Activated naive CD4-positive, alpha-beta T cell treated with anti-CD3 and anti-CD28 coated beads, Interleukin-2, amount 50 U/mL, for 72 hours (primary cell): ENCODE results near the gene PROSER1. TPM values are rescaled to one million over a fixed set of nuclear protein-coding genes. Genes with fewer than 3 reads are reported as not detected.

Source experiments
- ATAC-seq, 2 donors: fragments of 150-1000 bp; cut with Tn5 transposase; 2 replicates each; pipeline ENCODE4 v1.10.0; 2021; ENCODE audit warnings: mild to moderate bottlenecking in 2 of 2, moderate library complexity in 2 of 2
- DNase-seq, 2 donors: peaks; one replicate each; pipeline ENCODE4 v3.0.0; 2021 to 2022; ENCODE audit warnings: low spot score in 2 of 2
- H3K27ac Mint-ChIP-seq, 2 donors: one replicate each; pipeline ENCODE4 v1.8.0; 2022; ENCODE audit warnings: mild to moderate bottlenecking in 2 of 2, mixed read lengths in 2 of 2
- H3K36me3 Mint-ChIP-seq, 2 donors: one replicate each; pipeline ENCODE4 v1.8.0; 2022; ENCODE audit warnings: mixed read lengths in 2 of 2
- H3K9me3 Mint-ChIP-seq, 2 donors: one replicate each; pipeline ENCODE4 v1.8.0; 2022; ENCODE audit warnings: mixed read lengths in 2 of 2
- total RNA-seq, 2 donors: library from RNA; stranded (reverse); gene quantifications; one replicate each; pipeline ENCODE4 v1.2.3, GENCODE V29; 2022

The PROSER1 gene
- total RNA-seq, 2 donors from 2014 or later: 58.0 to 68.6 TPM

DNA sequence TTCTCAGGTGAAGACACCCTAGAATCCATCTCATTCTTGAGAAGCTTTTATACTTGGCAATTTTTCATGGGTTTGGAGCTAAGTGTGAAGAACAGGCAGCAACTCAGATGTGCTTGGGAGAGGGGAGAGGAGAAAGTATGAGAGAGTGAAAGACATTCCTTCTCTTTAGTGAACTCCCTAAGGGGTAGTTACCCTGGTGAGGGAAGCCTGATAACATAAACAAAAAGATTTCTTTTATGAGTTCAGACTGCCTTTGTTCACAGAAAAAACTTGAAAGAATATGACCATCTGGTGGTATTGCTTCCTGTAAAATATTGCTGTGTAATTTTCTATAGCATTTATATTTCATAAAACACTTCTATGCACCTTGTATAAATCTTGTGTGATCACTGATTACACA is 47.2 kb downstream of the PROSER1 start, which contains the start of gene STOML3:
Gene STOML3 (minus strand): TSS at position 139 of the 400 bp plus-strand sequence. CDS start 110 bp downstream, at position 29.
- ATAC-seq (no peak), DNase-seq (no peak)
- no peak within 1 kb of the TSS for H3K27ac Mint-ChIP-seq
- no peaks in the 10 kb centered on the region for H3K36me3 Mint-ChIP-seq
- no peaks in the 10 kb centered on the region for H3K9me3 Mint-ChIP-seq

GRCh38 chr13:38981096-38981495 is 56.8 kb downstream of the PROSER1 start:
- H3K9me3 Mint-ChIP-seq: peaks cover 9 to 13% of the 10 kb centered on the region in 2 donors
- ATAC-seq (no peak), DNase-seq (no peak)
- no peak overlapping the region for H3K27ac Mint-ChIP-seq
- H3K36me3 Mint-ChIP-seq: peaks cover 7 to 12% of the 10 kb centered on the region in 2 donors

DNA sequence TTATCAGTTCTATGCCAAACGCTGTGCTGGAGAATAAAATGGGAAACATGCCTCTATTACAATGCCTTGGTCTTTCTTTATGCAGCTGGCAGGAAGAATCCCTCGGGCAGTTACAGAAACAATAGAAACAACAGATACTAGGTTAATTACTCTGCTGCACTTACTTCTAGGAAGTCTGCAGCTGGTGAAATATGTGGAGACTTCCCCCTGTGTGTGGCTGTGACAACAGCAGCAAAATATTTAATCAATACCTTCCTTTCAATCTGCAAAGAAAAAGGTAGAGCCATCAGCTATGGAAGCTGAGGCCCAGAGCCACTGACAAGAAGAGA is 57.2 kb downstream of the PROSER1 start:
- no peak for DNase-seq
- no peak overlapping the region for H3K27ac Mint-ChIP-seq
- ATAC-seq: no peak
- H3K9me3 Mint-ChIP-seq: peaks cover 9 to 13% of the 10 kb centered on the region in 2 donors
- H3K36me3 Mint-ChIP-seq: peaks cover 7 to 12% of the 10 kb centered on the region in 2 donors

GRCh38 chr13:38979891-38980749 is 57.8 kb downstream of the PROSER1 start:
- DNase-seq (no peak), ATAC-seq (no peak)
- Mint-ChIP-seq H3K36me3 (peaks cover 7 to 12% of the 10 kb centered on the region in 2 donors), H3K27ac (no peak overlapping the region), H3K9me3 (peaks cover 9 to 13% of the 10 kb centered on the region in 2 donors)

- ATAC-seq (no peak), DNase-seq (no peak)
- no peak overlapping the region for H3K27ac Mint-ChIP-seq
- H3K36me3 Mint-ChIP-seq: no peaks in the 10 kb centered on the region
- no peaks in the 10 kb centered on the region for H3K9me3 Mint-ChIP-seq
Measured at GRCh38 chr13:38970380-38971051, 67.4 kb downstream of the PROSER1 start.

DNA sequence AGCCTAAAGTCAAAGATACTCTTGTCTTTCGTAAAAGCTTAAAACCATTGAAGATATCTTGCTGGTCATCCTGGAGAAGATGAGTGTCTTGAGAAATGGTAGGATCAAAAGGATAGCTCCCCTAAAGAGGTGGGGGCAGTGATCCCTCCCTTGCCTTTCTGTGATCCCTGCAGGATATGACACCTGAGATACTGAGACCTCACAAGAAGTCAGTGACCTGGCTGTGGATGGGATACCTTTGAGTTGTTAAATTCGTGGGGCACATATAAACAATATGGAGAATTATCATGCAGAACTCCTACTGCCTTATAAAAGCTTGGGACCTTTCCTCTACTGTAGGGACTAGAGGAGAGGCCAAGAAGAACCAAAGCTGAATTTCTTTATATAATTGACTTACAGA is 68.7 kb downstream of the PROSER1 start:
- DNase-seq (no peak), ATAC-seq (no peak)
- Mint-ChIP-seq H3K36me3 (no peaks in the 10 kb centered on the region), H3K9me3 (no peaks in the 10 kb centered on the region), H3K27ac (no peak overlapping the region)

DNA sequence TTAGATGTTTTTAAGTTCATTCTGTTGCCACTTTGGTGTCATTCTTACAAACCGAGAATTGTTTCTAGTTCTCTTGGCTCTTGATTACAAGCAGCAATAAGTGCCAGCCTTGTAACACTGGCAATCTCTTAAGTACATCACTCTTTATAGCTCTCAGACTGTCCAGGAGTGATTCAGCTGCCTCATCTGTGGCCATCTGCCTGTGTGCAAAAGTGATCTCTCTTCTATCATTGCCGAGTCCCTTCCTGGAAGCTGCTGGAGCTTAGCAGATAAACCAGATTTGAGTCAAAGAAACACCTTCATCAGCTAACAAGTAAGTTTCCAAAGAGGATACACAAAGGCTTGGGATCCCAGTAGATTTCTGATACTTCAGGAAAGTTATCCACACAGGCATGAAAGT is 70.4 kb downstream of the PROSER1 start:
- Mint-ChIP-seq H3K27ac (no peak overlapping the region), H3K36me3 (no peaks in the 10 kb centered on the region), H3K9me3 (no peaks in the 10 kb centered on the region)
- ATAC-seq (no peak), DNase-seq (no peak)

- DNase-seq (no peak), ATAC-seq (no peak)
- Mint-ChIP-seq H3K9me3 (no peaks in the 10 kb centered on the region), H3K36me3 (no peaks in the 10 kb centered on the region), H3K27ac (no peak overlapping the region)
Measured at GRCh38 chr13:38965281-38965680, 72.6 kb downstream of the PROSER1 start.

DNA sequence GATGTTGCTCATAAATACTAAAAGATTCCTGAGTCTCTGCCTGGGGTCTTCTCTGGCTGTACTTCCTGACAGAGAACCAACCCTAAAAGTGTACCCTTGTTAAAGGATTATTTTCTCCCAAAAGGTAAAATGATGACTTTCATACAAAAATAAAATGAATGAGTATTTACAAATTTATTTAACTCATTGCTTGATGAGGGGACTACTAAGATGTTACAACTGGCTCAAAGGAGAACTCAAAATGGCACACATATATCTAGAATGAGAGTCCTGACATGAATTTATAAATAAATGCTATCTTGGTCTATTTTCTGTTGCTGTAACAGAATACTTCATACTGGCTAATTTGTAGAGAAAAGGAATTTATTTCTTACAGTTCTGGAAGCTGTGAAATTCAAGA is 77.7 kb downstream of the PROSER1 start:
- DNase-seq (no peak), ATAC-seq (no peak)
- H3K36me3 Mint-ChIP-seq: no peaks in the 10 kb centered on the region
- H3K9me3 Mint-ChIP-seq: no peaks in the 10 kb centered on the region
- no peak overlapping the region for H3K27ac Mint-ChIP-seq

Other genes with a start within 250 kb of the PROSER1 start
- not detected for gene STOML3, start 47.3 kb downstream of the PROSER1 start, total RNA-seq
- 10 to 100 TPM; 12.7 to 20.4 TPM for gene NHLRC3, start 367 bp upstream of the PROSER1 start, total RNA-seq